Esophagus squamous epithelium (tissue), 5 donors: ENCODE data around the gene TBC1D24. TPM values are rescaled to one million over a fixed set of nuclear protein-coding genes. Genes with fewer than 3 reads are reported as not detected.
"Not testable (repeated sequence)": the region's sequence is repeated elsewhere in the genome, so short reads cannot be mapped to it uniquely, and the experiment has no call there.

Experiments used
- DNase-seq: peaks from one replicate; lab custom pipeline; 2025; lab: John Stamatoyannopoulos, UW
- H3K27ac ChIP-seq, 4 donors: fragments of 200-600 bp; sonication (generic); one replicate each; pipeline ENCODE4 v1.5.1; 2016 to 2019; ENCODE audit warnings: mild to moderate bottlenecking in 1 of 4
- H3K27me3 ChIP-seq, 4 donors: fragments of 200-600 bp; sonication (generic); 1 replicate in 3 of 4; 2 replicates in 1 of 4; pipeline versions ENCODE4 v1.5.1 to v1.6.0; 2017 to 2021; ENCODE audit warnings: antibody characterized with exemption in 1 of 4
- H3K36me3 ChIP-seq, 3 donors: fragments of 200-600 bp; sonication (generic); one replicate each; pipeline ENCODE4 v1.5.1; 2016 to 2019
- H3K4me1 ChIP-seq, 3 donors: fragments of 200-600 bp; sonication (generic); one replicate each; pipeline ENCODE4 v1.5.1; 2017 to 2019
- H3K4me3 ChIP-seq, 4 donors: fragments of 200-600 bp; sonication (generic); 1 replicate in 3 of 4; 2 replicates in 1 of 4; pipeline ENCODE4 v1.5.1; 2016 to 2019; ENCODE audit warnings: mild to moderate bottlenecking in 2 of 4, moderate library complexity in 1 of 4
- H3K9me3 ChIP-seq, 3 donors: fragments of 200-600 bp; sonication (generic); one replicate each; pipeline ENCODE4 v1.5.1; 2016 to 2019
- CTCF ChIP-seq, 6 experiments: fragments of 450-650 bp in 4 of 6; fragments of 200-600 bp in 2 of 6; sonication (generic) in 2 of 6; IDR thresholded peaks; one replicate each; pipeline ENCODE4 v1.5.1; 2016 to 2019; ENCODE audit warnings: antibody characterized with exemption in 6 of 6, mild to moderate bottlenecking in 4 of 6, moderate library complexity in 4 of 6
- POLR2A ChIP-seq, 4 donors: fragments of 450-650 bp; IDR thresholded peaks; one replicate each; pipeline ENCODE4 v1.6.1; 2017; ENCODE audit warnings: antibody characterized with exemption in 4 of 4, mild to moderate bottlenecking in 4 of 4, moderate library complexity in 3 of 4
- WGBS, 2 donors: methylation state at CpG; one replicate each; pipeline ENCODE4 v1.1.5; 2018; 5-methylcytosine and 5-hydroxymethylcytosine counted together
- intact Hi-C: fragments of 100-400 bp; cut with DNase I; formaldehyde crosslinking; loops from one replicate; pipeline ENCODE4 v1.15.0; 2022
- total RNA-seq, 4 donors: library from RNA; depleted of rRNA; stranded (reverse); fragments of >200 nt; gene quantifications; one replicate each; pipeline ENCODE4 v1.1.0, GENCODE V29; 2016
- donor health status: DM: yes; HTN: yes; CAD: no.

The TBC1D24 gene
- total RNA-seq, 4 donors from 2014 or later, result 3.1 to 4.6 (median 3.7) TPM

- peak within 1 kb of the TSS; percentile 53 to 82 (median 72) for H3K4me3 ChIP-seq
- H3K4me1 ChIP-seq, result peaks cover 8 to 40% (median 16%) of the 10 kb centered on the region in 3 donors
- TF ChIP-seq CTCF (IDR thresholded peaks at IDR 0.05) (no peak), POLR2A (IDR thresholded peaks at IDR 0.05) (no peak)
- H3K36me3 ChIP-seq, result peaks cover 15 to 45% (median 19%) of the 10 kb centered on the region in 3 donors
- peak within 1 kb of the TSS; percentile 95 to 99 (median 98) for H3K27ac ChIP-seq
- DNase-seq, result no peak
- intact Hi-C loops, result no loop called here
- no peaks in the 10 kb centered on the region for H3K27me3 ChIP-seq
- 20 to 38% methylated on average over 5 to 8 of the region's 11 CpGs for WGBS, 2 donors
- no peaks in the 10 kb centered on the region for H3K9me3 ChIP-seq
Observed at GRCh38 chr16:2531371-2531695, 56.4 kb downstream of the TBC1D24 start, which contains the start of gene CEMP1. CEMP1 (minus strand) TSS chr16:2531408; CDS start chr16:2531073, 335 bp downstream.

GRCh38 chr16:2531696-2532493 is 57.0 kb downstream of the TBC1D24 start:
- Histone ChIP-seq H3K36me3 (peaks cover 15 to 39% (median 19%) of the 10 kb centered on the region in 3 donors), H3K4me3 (peak overlapping the region; percentile 53 to 82 (median 72)), H3K4me1 (peaks cover 8 to 45% (median 21%) of the 10 kb centered on the region in 3 donors), H3K27me3 (no peaks in the 10 kb centered on the region), H3K27ac (peak overlapping the region; percentile 95 to 99 (median 98)), H3K9me3 (no peaks in the 10 kb centered on the region)
- intact Hi-C loops, result no loop called here
- DNase-seq, result peak; percentile 94
- TF ChIP-seq CTCF (IDR thresholded peaks at IDR 0.05) (no peak), POLR2A (IDR thresholded peaks at IDR 0.05) (peak in 3 of 4 donors; percentile 40 to 85 (median 82))
- 0 to 2% methylated on average over 8 to 21 of the region's 84 CpGs for WGBS, 2 donors

- H3K4me1 ChIP-seq, result peaks cover 11 to 50% (median 24%) of the 10 kb centered on the region in 3 donors
- intact Hi-C loops, result no loop called here
- H3K36me3 ChIP-seq, result peaks cover 15 to 32% (median 19%) of the 10 kb centered on the region in 3 donors
- peak overlapping the region; percentile 95 to 99 (median 98) for H3K27ac ChIP-seq
- H3K9me3 ChIP-seq, result no peaks in the 10 kb centered on the region
- H3K27me3 ChIP-seq, result no peaks in the 10 kb centered on the region
- DNase-seq, result no peak
- WGBS, 2 donors, result 1 to 2% methylated on average over 20 to 25 of the region's 37 CpGs
- peak overlapping the region; percentile 53 to 82 (median 72) for H3K4me3 ChIP-seq
- TF ChIP-seq CTCF (IDR thresholded peaks at IDR 0.05), result no peak
- peak in 3 of 4 donors; percentile 15 to 55 (median 28) for TF ChIP-seq POLR2A (IDR thresholded peaks at IDR 0.05)
Observed at GRCh38 chr16:2532494-2533141, 57.7 kb downstream of the TBC1D24 start.

GRCh38 chr16:2533142-2533755 is 58.3 kb downstream of the TBC1D24 start:
- H3K27me3 ChIP-seq, intact Hi-C loops, DNase-seq, H3K9me3 ChIP-seq: not testable (repeated sequence)
- Histone ChIP-seq H3K36me3 (peaks cover 11 to 26% (median 13%) of the 10 kb centered on the region in 3 donors), H3K4me1 (peaks cover 11 to 50% (median 24%) of the 10 kb centered on the region in 3 donors), H3K27ac (peak overlapping the region; percentile 95 to 99 (median 98)), H3K4me3 (peak overlapping the region; percentile 53 to 82 (median 72))
- WGBS, 2 donors, result 26 to 36% methylated on average over 11 to 16 of the region's 16 CpGs

- no peak for DNase-seq
- no peaks in the 10 kb centered on the region for H3K9me3 ChIP-seq
- peak overlapping the region in 2 of 4 donors; percentile 97 to 99 for H3K27ac ChIP-seq
- WGBS, 2 donors, result 71 to 91% methylated on average over 9 to 11 of the region's 11 CpGs
- no peak overlapping the region for H3K4me3 ChIP-seq
- H3K4me1 ChIP-seq, result peaks cover 12 to 55% (median 28%) of the 10 kb centered on the region in 3 donors
- H3K27me3 ChIP-seq, result no peaks in the 10 kb centered on the region
- intact Hi-C loops, result no loop called here
- no peak for TF ChIP-seq POLR2A (IDR thresholded peaks at IDR 0.05)
- no peak for TF ChIP-seq CTCF (IDR thresholded peaks at IDR 0.05)
- H3K36me3 ChIP-seq, result peaks cover 4 to 19% (median 8%) of the 10 kb centered on the region in 3 donors
Observed at GRCh38 chr16:2533912-2534311, 59.0 kb downstream of the TBC1D24 start.

GRCh38 chr16:2534335-2534734 is 59.4 kb downstream of the TBC1D24 start:
- Histone ChIP-seq H3K4me1 (peaks cover 16 to 59% (median 32%) of the 10 kb centered on the region in 3 donors), H3K36me3 (peaks cover 0 to 15% (median 5%) of the 10 kb centered on the region in 3 donors)
- intact Hi-C loops, H3K9me3 ChIP-seq, H3K27ac ChIP-seq, H3K27me3 ChIP-seq, H3K4me3 ChIP-seq, DNase-seq: not testable (repeated sequence)
- 76 to 87% methylated on average over 5 of the region's 5 CpGs for WGBS, 2 donors
